Colonic mucosa (tissue), 4 donors: ENCODE data around the gene MED20. TPM values are rescaled to one million over a fixed set of nuclear protein-coding genes. Genes with fewer than 3 reads are reported as not detected.
A peak's percentile ranks its signal among the peaks of the same experiment; 100 is the strongest.
"Not testable (repeated sequence)": the region's sequence is repeated elsewhere in the genome, so short reads cannot be mapped to it uniquely, and the experiment has no call there.

Source experiments
- DNase-seq: peaks from one replicate; pipeline ENCODE4 v3.0.0-alpha.2; 2020
- H3K27ac ChIP-seq: fragments of 200-600 bp; one replicate; pipeline ENCODE4 v1.8.0; 2021
- H3K27me3 ChIP-seq: fragments of 200-600 bp; one replicate; pipeline ENCODE4 v1.8.0; 2021
- H3K36me3 ChIP-seq: fragments of 200-600 bp; one replicate; pipeline ENCODE4 v1.8.0; 2021
- H3K4me1 ChIP-seq: fragments of 200-600 bp; one replicate; pipeline ENCODE4 v1.8.0; 2021; ENCODE audit warnings: mild to moderate bottlenecking
- H3K4me3 ChIP-seq: fragments of 200-600 bp; one replicate; pipeline ENCODE4 v1.8.0; 2021
- H3K9ac ChIP-seq, 2 donors: one replicate each; pipeline ENCODE4 v1.7.0; 2013; ENCODE audit warnings: control low read depth in 2 of 2, low read depth in 2 of 2, low read length in 2 of 2
- H3K9me3 ChIP-seq: fragments of 200-600 bp; one replicate; pipeline ENCODE4 v1.8.0; 2021
- CTCF ChIP-seq: fragments of 200-600 bp; IDR thresholded peaks from one replicate; pipeline ENCODE4 v1.8.0; 2022; ENCODE audit warnings: antibody characterized with exemption, mild to moderate bottlenecking
- intact Hi-C: fragments of 100-400 bp; cut with DNase I; formaldehyde crosslinking; loops from one replicate; pipeline ENCODE4 v1.14.1; 2022
- total RNA-seq, 2 donors: library from RNA; stranded (reverse); fragmentation: NEBNext Ultra II Directional in 1 of 2; extraction: Animal tissue kit (Norgen Biotek cat#: 25700) in 1 of 2; gene quantifications; one replicate each; pipeline ENCODE4 v1.2.1, GENCODE V29; 2021
- donor health status: healthy.
- donor health status: DM: no; HTN: no; CAD: no.
- donor health status: DM: no; HTN: no; CAD: no.

Gene MED20
- total RNA-seq, 2 donors from 2014 or later, result 15.0 to 22.9 TPM

- DNase-seq, result no peak
- Histone ChIP-seq H3K27me3 (no peaks in the 10 kb centered on the region), H3K27ac (no peak overlapping the region), H3K9ac (no peak overlapping the region), H3K9me3 (no peaks in the 10 kb centered on the region), H3K36me3 (no peaks in the 10 kb centered on the region), H3K4me3 (no peak overlapping the region), H3K4me1 (peaks cover 15% of the 10 kb centered on the region)
- TF ChIP-seq CTCF, result no peak
- intact Hi-C loops, result no loop called here
Measured at GRCh38 chr6:41943456-41943855, 22.5 kb upstream of the MED20 start.

GRCh38 chr6:41942882-41943281 lies 21.9 kb upstream of the MED20 start:
- H3K27me3 ChIP-seq, H3K27ac ChIP-seq, H3K36me3 ChIP-seq, H3K9ac ChIP-seq, H3K4me3 ChIP-seq, intact Hi-C loops, DNase-seq, H3K9me3 ChIP-seq: not testable (repeated sequence)
- H3K4me1 ChIP-seq, result peaks cover 15% of the 10 kb centered on the region

GRCh38 chr6:41942067-41942851 lies 21.3 kb upstream of the MED20 start:
- Histone ChIP-seq H3K27ac (peak overlapping the region; percentile 90), H3K27me3 (no peaks in the 10 kb centered on the region), H3K36me3 (no peaks in the 10 kb centered on the region), H3K4me1 (peaks cover 19% of the 10 kb centered on the region), H3K9ac (peak overlapping the region; percentile 36 to 54), H3K4me3 (peak overlapping the region; percentile 76), H3K9me3 (no peaks in the 10 kb centered on the region)
- DNase-seq, result no peak
- TF ChIP-seq CTCF, result no peak
- intact Hi-C loops, result no loop called here

GRCh38 chr6:41941280-41942066 lies 20.5 kb upstream of the MED20 start, which contains the start of gene CCND3:
TSS of gene CCND3 (minus strand) at chr6:41941808. CDS start at chr6:41941649, 159 bp downstream.
- Histone ChIP-seq H3K4me3 (peak within 1 kb of the TSS; percentile 76), H3K27me3 (no peaks in the 10 kb centered on the region), H3K27ac (peak within 1 kb of the TSS; percentile 90), H3K4me1 (peaks cover 23% of the 10 kb centered on the region), H3K9me3 (no peaks in the 10 kb centered on the region), H3K9ac (peak within 1 kb of the TSS; percentile 94 to 95), H3K36me3 (no peaks in the 10 kb centered on the region)
- intact Hi-C loops, result no loop called here
- DNase-seq, result peak; percentile 95
- no peak for TF ChIP-seq CTCF

- H3K27me3 ChIP-seq, result no peaks in the 10 kb centered on the region
- DNase-seq, result peak; percentile 65
- peaks cover 23% of the 10 kb centered on the region for H3K4me1 ChIP-seq
- TF ChIP-seq CTCF, result no peak
- H3K9ac ChIP-seq, result peak overlapping the region; percentile 94 to 95
- intact Hi-C loops, result no loop called here
- peak overlapping the region; percentile 90 for H3K27ac ChIP-seq
- no peaks in the 10 kb centered on the region for H3K36me3 ChIP-seq
- H3K4me3 ChIP-seq, result peak overlapping the region; percentile 76
- H3K9me3 ChIP-seq, result no peaks in the 10 kb centered on the region
Measured at GRCh38 chr6:41940759-41941279, 19.9 kb upstream of the MED20 start.
